PC-9 (cell line): ENCODE data around the gene CXorf49B. TPM values are rescaled to one million over a fixed set of nuclear protein-coding genes. Genes with fewer than 3 reads are reported as not detected.
"Not testable (repeated sequence)": the region's sequence is repeated elsewhere in the genome, so short reads cannot be mapped to it uniquely, and the experiment has no call there.

Source experiments
- BruUV-seq: library from RNA; stranded (reverse); fragments of 400-500 nt; replicated peaks from 2 replicates; lab custom pipeline; 2021; lab: Mats Ljungman, UMichigan
- CTCF ChIA-PET: fragments of 300-600 bp; sonication (Branson Sonifier 250); formaldehyde crosslinking; loops from one replicate; lab custom pipeline; 2022; ENCODE audit warnings: antibody characterized with exemption; lab: Charles Lee
- POLR2A ChIA-PET: fragments of 300-600 bp; sonication (Branson Sonifier 250); formaldehyde crosslinking; loops from one replicate; lab custom pipeline; 2022; ENCODE audit warnings: antibody characterized with exemption; ENCODE audit not compliant: unreplicated experiment; lab: Charles Lee
- DNase-seq, 2 experiments: peaks; one replicate each; pipeline versions ENCODE4 v3.0.0 to v3.0.0-alpha.2; 2015 to 2022; ENCODE audit warnings: mixed read lengths in 1 of 2
- H2AFZ ChIP-seq: fragments of 200-600 bp; sonication (generic); 2 replicates; pipeline ENCODE4 v1.8.1; 2017; ENCODE audit warnings: antibody characterized with exemption
- H3F3A ChIP-seq: fragments of 200-600 bp; sonication (generic); 2 replicates; pipeline ENCODE4 v1.8.1; 2017; ENCODE audit warnings: antibody characterized with exemption, mild to moderate bottlenecking, low read depth; ENCODE audit not compliant: insufficient read depth
- H3K27ac ChIP-seq: fragments of 200-600 bp; sonication (generic); 2 replicates; pipeline ENCODE4 v1.6.1; 2016; ENCODE audit warnings: mixed run types
- H3K27me3 ChIP-seq: fragments of 200-600 bp; sonication (generic); 2 replicates; pipeline ENCODE4 v1.6.1; 2016; ENCODE audit warnings: low read depth, mixed run types; ENCODE audit not compliant: insufficient read depth
- H3K36me3 ChIP-seq: fragments of 200-600 bp; sonication (generic); 2 replicates; pipeline ENCODE4 v1.6.1; 2016; ENCODE audit warnings: low read depth, mixed run types
- H3K4me1 ChIP-seq: fragments of 200-600 bp; sonication (generic); replicated peaks from 2 replicates; pipeline ENCODE4 v1.6.1; 2016; ENCODE audit warnings: mixed run types; ENCODE audit not compliant: insufficient read depth
- H3K4me2 ChIP-seq: fragments of 200-600 bp; sonication (generic); 2 replicates; pipeline ENCODE4 v1.6.1; 2017; ENCODE audit warnings: mixed run types
- H3K4me3 ChIP-seq: fragments of 200-600 bp; sonication (generic); 2 replicates; pipeline ENCODE4 v1.6.1; 2016; ENCODE audit warnings: mixed run types
- H3K79me2 ChIP-seq: fragments of 200-600 bp; sonication (generic); 2 replicates; pipeline ENCODE4 v1.6.1; 2017; ENCODE audit warnings: low read depth, mixed run types
- H3K9me2 ChIP-seq: fragments of 200-600 bp; sonication (generic); 2 replicates; pipeline ENCODE4 v1.8.1; 2017; ENCODE audit warnings: mild to moderate bottlenecking; ENCODE audit not compliant: insufficient read depth
- H3K9me3 ChIP-seq: fragments of 200-600 bp; sonication (generic); 2 replicates; pipeline ENCODE4 v1.8.1; 2016; ENCODE audit warnings: low read depth; ENCODE audit not compliant: insufficient read depth
- H4K20me1 ChIP-seq: fragments of 200-600 bp; sonication (generic); 2 replicates; pipeline ENCODE4 v1.8.1; 2017; ENCODE audit not compliant: insufficient read depth
- CTCF ChIP-seq: fragments of 200-600 bp; sonication (generic); conservative IDR thresholded peaks from 2 replicates; pipeline ENCODE4 v1.6.1; 2017; ENCODE audit warnings: mixed run types, antibody characterized with exemption, mild to moderate bottlenecking, moderate library complexity
- EZH2 ChIP-seq: fragments of 200-600 bp; sonication (generic); IDR thresholded peaks from 2 replicates; pipeline ENCODE4 v1.8.0; 2017; ENCODE audit warnings: antibody characterized with exemption, low read depth
- intact Hi-C: fragments of 100-400 bp; cut with micrococcal nuclease; formaldehyde crosslinking; loops from one replicate; pipeline ENCODE4 v1.10.0; 2022; ENCODE audit not compliant: unreplicated experiment
- total RNA-seq: library from RNA; stranded (reverse); gene quantifications from 2 replicates; pipeline ENCODE4 v1.2.3, GENCODE V29; 2021

Gene CXorf49B
- total RNA-seq, 1 experiment from 2014 or later: not detected

- H3K4me3 ChIP-seq, intact Hi-C loops, DNase-seq, BruUV-seq, POLR2A ChIA-PET, H3F3A ChIP-seq, H4K20me1 ChIP-seq, H3K36me3 ChIP-seq, H3K27me3 ChIP-seq, H3K4me1 ChIP-seq, H3K27ac ChIP-seq, H3K4me2 ChIP-seq, H2AFZ ChIP-seq, H3K79me2 ChIP-seq, H3K9me3 ChIP-seq, CTCF ChIA-PET, H3K9me2 ChIP-seq: not testable (repeated sequence)
These were observed 20.6 kb downstream of the CXorf49B start for GRCh38 chrX:71783569-71784347.

- H3K27me3 ChIP-seq, BruUV-seq, H3K9me3 ChIP-seq, H3F3A ChIP-seq, H3K36me3 ChIP-seq, H3K27ac ChIP-seq, H4K20me1 ChIP-seq, H3K79me2 ChIP-seq, H3K4me3 ChIP-seq, DNase-seq, H2AFZ ChIP-seq, POLR2A ChIA-PET, H3K9me2 ChIP-seq, H3K4me2 ChIP-seq, CTCF ChIA-PET, H3K4me1 ChIP-seq, intact Hi-C loops: not testable (repeated sequence)
These were observed 21.3 kb downstream of the CXorf49B start for GRCh38 chrX:71784348-71784983.

- H3K4me3 ChIP-seq, H3K36me3 ChIP-seq, H3K4me1 ChIP-seq, H4K20me1 ChIP-seq, H3K27me3 ChIP-seq, H3K4me2 ChIP-seq, CTCF ChIA-PET, H2AFZ ChIP-seq, H3K79me2 ChIP-seq, H3K9me3 ChIP-seq, BruUV-seq, POLR2A ChIA-PET, DNase-seq, H3F3A ChIP-seq, H3K27ac ChIP-seq, H3K9me2 ChIP-seq, intact Hi-C loops: not testable (repeated sequence)
These were observed 43.3 kb downstream of the CXorf49B start for GRCh38 chrX:71806450-71806849.

GRCh38 chrX:71809886-71810285 lies 46.7 kb downstream of the CXorf49B start:
- intact Hi-C loops: no loop called here
- H2AFZ ChIP-seq: no peak overlapping the region
- H3K36me3 ChIP-seq: no peaks in the 10 kb centered on the region
- DNase-seq: no peak
- no peaks in the 10 kb centered on the region for H3K4me1 ChIP-seq
- H3K27me3 ChIP-seq: peaks cover 15% of the 10 kb centered on the region; the same call in 1 of the 2 replicates
- H4K20me1 ChIP-seq: no peaks in the 10 kb centered on the region
- no peak overlapping the region for H3K4me3 ChIP-seq
- H3F3A ChIP-seq: no peaks in the 10 kb centered on the region
- no peaks in the 10 kb centered on the region for H3K9me3 ChIP-seq
- H3K9me2 ChIP-seq: no peaks in the 10 kb centered on the region
- TF ChIP-seq EZH2 (no peak), CTCF (no peak)
- BruUV-seq: no TSS peak
- CTCF ChIA-PET: no interaction called here
- no peak overlapping the region for H3K27ac ChIP-seq
- no peaks in the 10 kb centered on the region for H3K79me2 ChIP-seq
- no peak overlapping the region for H3K4me2 ChIP-seq
- POLR2A ChIA-PET: no interaction called here
